HG03108 (cell line): ENCODE data around the gene ZNF396.

ENCODE experiments used
- ATAC-seq: cut with Tn5 transposase; IDR thresholded peaks from one replicate; pipeline ENCODE4 v1.9.1; 2021; ENCODE audit warnings: moderate library complexity; ENCODE audit not compliant: unreplicated experiment

ZNF396 gene

GRCh38 chr18:35386600-35387100, 9.5 kb upstream of the ZNF396 start:
- no peak for ATAC-seq

GRCh38 chr18:35383136-35383535, 6.0 kb upstream of the ZNF396 start:
- no peak for ATAC-seq

GRCh38 chr18:35379421-35379820, 2.3 kb upstream of the ZNF396 start:
- ATAC-seq = no peak

GRCh38 chr18:35378574-35378896, 1.4 kb upstream of the ZNF396 start:
- ATAC-seq = no peak

- no peak for ATAC-seq
Measured at GRCh38 chr18:35377875-35378573, 887 bp upstream of the ZNF396 start.

- ATAC-seq = peak; percentile 57
Measured at GRCh38 chr18:35376393-35376741, 770 bp downstream of the ZNF396 start.

GRCh38 chr18:35374708-35375107, 2.4 kb downstream of the ZNF396 start:
- ATAC-seq = no peak

- ATAC-seq = no peak
Measured at GRCh38 chr18:35371412-35372195, 5.5 kb downstream of the ZNF396 start.

- no peak for ATAC-seq
Measured at GRCh38 chr18:35369126-35369525, 8.0 kb downstream of the ZNF396 start.

GRCh38 chr18:35368595-35368994, 8.5 kb downstream of the ZNF396 start:
- ATAC-seq = no peak

GRCh38 chr18:35362531-35362930, 14.6 kb downstream of the ZNF396 start:
- no peak for ATAC-seq

GRCh38 chr18:35361570-35362321, 15.4 kb downstream of the ZNF396 start:
- no peak for ATAC-seq

- ATAC-seq = peak; percentile 98
Measured at GRCh38 chr18:35355140-35355618, 22.0 kb downstream of the ZNF396 start.

- no peak for ATAC-seq
Measured at GRCh38 chr18:35352778-35353177, 24.4 kb downstream of the ZNF396 start.

GRCh38 chr18:35352283-35352682, 24.9 kb downstream of the ZNF396 start:
- ATAC-seq = no peak

- ATAC-seq = no peak
Measured at GRCh38 chr18:35348001-35348400, 29.1 kb downstream of the ZNF396 start.

GRCh38 chr18:35345950-35346349, 31.2 kb downstream of the ZNF396 start:
- ATAC-seq = no peak

- ATAC-seq = peak; percentile 24
Measured at GRCh38 chr18:35345460-35345921, 31.6 kb downstream of the ZNF396 start.

GRCh38 chr18:35344736-35345459, 32.2 kb downstream of the ZNF396 start:
- ATAC-seq = no peak

GRCh38 chr18:35343936-35344735, 33.0 kb downstream of the ZNF396 start, which contains the start of gene ZNF24:
Gene ZNF24, minus strand, starts transcription at chr18:35344420. Its CDS starts 3,770 bp downstream, at chr18:35340650.
- peak; percentile 91 for ATAC-seq
